GM13976 (cell line): ENCODE results near the gene WDR35.

Source experiments
- DNase-seq: peaks from one replicate; pipeline ENCODE4 v3.0.0; 2012; ENCODE audit warnings: low spot score
- in situ Hi-C: fragments of 300-500 bp; cut with MboI; formaldehyde crosslinking; loops from one replicate; pipeline ENCODE4 v1.12.0; 2022; ENCODE audit warnings: low sequenced_read_pairs, mixed read lengths, inconsistent platforms; ENCODE audit not compliant: unreplicated experiment
- TF ChIP-seq, protein P1 (sequence below): IDR thresholded peaks from 2 replicates; pipeline ENCODE4 v1.5.1; 2012; ENCODE audit warnings: borderline replicate concordance, mild to moderate bottlenecking; ENCODE audit not compliant: insufficient read depth; ENCODE audit errors: extremely low read depth, missing control alignments, control extremely low read depth

The WDR35 gene

DNA sequence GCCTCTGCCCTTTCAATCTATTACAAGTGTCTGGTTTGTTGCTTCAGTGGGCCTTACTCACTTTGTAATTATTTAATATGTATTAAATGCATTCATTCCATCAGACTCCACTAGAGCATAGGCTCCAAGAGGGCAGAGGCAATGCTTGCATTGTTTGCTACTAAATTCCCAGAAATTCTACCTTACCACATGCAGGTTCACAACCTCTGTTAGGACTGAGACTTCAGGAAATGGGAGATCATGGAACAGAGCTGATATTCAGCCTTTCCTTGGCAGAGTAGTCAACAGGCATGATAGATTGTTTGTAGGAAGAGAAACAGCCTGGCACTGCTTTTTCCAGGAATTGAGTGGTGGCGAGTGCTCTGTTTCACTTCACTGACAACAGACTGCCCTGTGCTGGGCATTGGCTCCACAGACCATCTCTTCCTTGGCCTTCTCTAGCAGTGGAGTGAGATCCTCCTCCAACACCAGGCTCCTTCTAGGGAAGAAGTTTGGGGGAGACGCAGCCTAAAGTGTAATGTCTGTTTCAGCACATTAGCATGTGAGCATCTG, 28.8 kb upstream of the WDR35 start:
- TF ChIP-seq, protein P1, sequence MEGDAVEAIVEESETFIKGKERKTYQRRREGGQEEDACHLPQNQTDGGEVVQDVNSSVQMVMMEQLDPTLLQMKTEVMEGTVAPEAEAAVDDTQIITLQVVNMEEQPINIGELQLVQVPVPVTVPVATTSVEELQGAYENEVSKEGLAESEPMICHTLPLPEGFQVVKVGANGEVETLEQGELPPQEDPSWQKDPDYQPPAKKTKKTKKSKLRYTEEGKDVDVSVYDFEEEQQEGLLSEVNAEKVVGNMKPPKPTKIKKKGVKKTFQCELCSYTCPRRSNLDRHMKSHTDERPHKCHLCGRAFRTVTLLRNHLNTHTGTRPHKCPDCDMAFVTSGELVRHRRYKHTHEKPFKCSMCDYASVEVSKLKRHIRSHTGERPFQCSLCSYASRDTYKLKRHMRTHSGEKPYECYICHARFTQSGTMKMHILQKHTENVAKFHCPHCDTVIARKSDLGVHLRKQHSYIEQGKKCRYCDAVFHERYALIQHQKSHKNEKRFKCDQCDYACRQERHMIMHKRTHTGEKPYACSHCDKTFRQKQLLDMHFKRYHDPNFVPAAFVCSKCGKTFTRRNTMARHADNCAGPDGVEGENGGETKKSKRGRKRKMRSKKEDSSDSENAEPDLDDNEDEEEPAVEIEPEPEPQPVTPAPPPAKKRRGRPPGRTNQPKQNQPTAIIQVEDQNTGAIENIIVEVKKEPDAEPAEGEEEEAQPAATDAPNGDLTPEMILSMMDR: no peak
- in situ Hi-C loops: loop anchor here (10.0 kb wide), 1 partner anchor 76 kb away; no protein-coding TSS in a partner anchor
- no peak for DNase-seq

GRCh38 chr2:20016346-20016745, 26.4 kb upstream of the WDR35 start:
- TF ChIP-seq, protein P1: no peak

GRCh38 chr2:20015482-20016083, 25.7 kb upstream of the WDR35 start:
- peak; percentile 61 for DNase-seq
- in situ Hi-C loops: loop anchor here (10.0 kb wide), 1 partner anchor 79 kb away; no protein-coding TSS in a partner anchor
- TF ChIP-seq, protein P1: peak; percentile 26

More at GRCh38 chr2:20016346-20016745, 26.4 kb upstream of the WDR35 start:
- no peak for DNase-seq
- in situ Hi-C loops: loop anchor here (10.0 kb wide), 1 partner anchor 78 kb away; no protein-coding TSS in a partner anchor

DNA sequence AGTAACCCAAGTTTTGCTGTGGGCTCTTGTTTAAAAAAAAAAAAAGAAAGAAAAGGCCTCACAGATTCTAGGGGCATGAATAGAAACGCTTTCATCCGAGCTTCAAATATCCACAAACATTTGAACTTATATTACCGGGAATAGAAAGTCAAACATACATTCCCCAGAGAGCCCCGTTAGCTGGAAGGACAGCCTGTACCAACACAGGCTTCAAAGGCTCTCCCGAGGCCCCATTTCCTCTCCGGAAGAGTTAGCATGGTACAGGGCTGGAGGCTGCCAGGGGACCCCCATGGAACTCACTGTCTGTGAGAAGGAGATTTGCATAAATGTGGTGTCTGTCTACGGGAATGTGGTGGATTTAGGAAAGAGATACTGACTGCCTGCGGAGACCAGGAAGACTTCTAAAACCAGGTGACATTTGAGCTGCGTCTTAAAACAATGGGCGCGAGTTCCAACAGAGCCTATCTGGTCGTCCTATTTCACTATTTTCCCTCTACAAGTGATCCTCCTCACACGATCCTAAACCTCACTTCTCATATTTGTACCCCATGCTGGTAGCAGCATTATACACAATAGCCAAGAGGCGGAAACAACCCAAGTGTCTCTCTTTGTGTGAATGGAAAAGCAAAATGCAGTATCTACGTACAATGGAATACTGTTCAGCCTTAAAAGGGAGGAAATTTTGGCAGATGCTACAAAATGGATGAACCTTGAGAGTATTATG, 23.4 kb upstream of the WDR35 start:
- no peak for DNase-seq
- in situ Hi-C loops: loop anchor here (10.0 kb wide), 1 partner anchor 82 kb away; no protein-coding TSS in a partner anchor
- TF ChIP-seq, protein P1: no peak

GRCh38 chr2:20012282-20013125, 22.6 kb upstream of the WDR35 start, which contains the start of gene MATN3:
TSS of gene MATN3 (minus strand) at chr2:20012668. CDS start at chr2:20012631, 37 bp downstream.
- TF ChIP-seq, protein P1: no peak
- in situ Hi-C loops: loop anchor here (10.0 kb wide), 1 partner anchor 82 kb away; no protein-coding TSS in a partner anchor
- peak; percentile 59 for DNase-seq

DNA sequence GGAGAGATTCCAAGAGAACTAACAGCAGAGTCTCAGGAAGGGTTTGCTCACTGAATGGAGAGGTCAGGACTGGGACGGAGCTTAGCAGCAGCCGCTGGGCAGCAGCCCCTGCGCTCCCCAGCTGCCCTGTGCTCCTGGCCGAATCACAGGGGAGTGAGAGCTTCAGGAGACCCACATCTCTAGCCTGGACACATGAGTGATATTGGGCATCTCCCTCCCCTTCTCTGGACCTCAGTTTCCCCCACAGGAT, 22.1 kb upstream of the WDR35 start:
- DNase-seq: no peak
- in situ Hi-C loops: loop anchor here (10.0 kb wide), 1 partner anchor 83 kb away; no protein-coding TSS in a partner anchor
- TF ChIP-seq, protein P1: no peak
